ENCODE results near the gene PPM1K.

GRCh38 chr4:88268913-88269312, 15.4 kb downstream of the PPM1K start:
- TF ChIP-seq CTCF (IDR thresholded peaks at IDR 0.05) (no peak), POLR2AphosphoS5 (IDR thresholded peaks at IDR 0.05) (no peak), POLR2A (IDR thresholded peaks at IDR 0.05) (no peak)
